NOMO-1 (cell line): ENCODE results near the gene ARMC12.

Source experiments
- DNase-seq, 2 experiments: peaks; one replicate each; lab custom pipeline; 2025; ENCODE audit not compliant: unreplicated experiment in 2 of 2; lab: John Stamatoyannopoulos, UW

ARMC12 gene

GRCh38 chr6:35774116-35774794 lies 37.4 kb downstream of the ARMC12 start:
- DNase-seq: no peak

- DNase-seq: no peak
Observed at GRCh38 chr6:35775031-35775430, 38.2 kb downstream of the ARMC12 start.

GRCh38 chr6:35776364-35777215 lies 39.8 kb downstream of the ARMC12 start, which contains the start of gene CLPSL2:
Gene CLPSL2, plus strand, starts transcription at chr6:35776598. Its CDS starts 21 bp downstream, at chr6:35776619.
- DNase-seq: peak; percentile 17

- DNase-seq: no peak
Observed at GRCh38 chr6:35777356-35778102, 40.7 kb downstream of the ARMC12 start.

GRCh38 chr6:35778437-35778836 lies 41.6 kb downstream of the ARMC12 start:
- no peak for DNase-seq

GRCh38 chr6:35780719-35781118 lies 43.9 kb downstream of the ARMC12 start, which contains the start of gene CLPSL1:
Gene CLPSL1, plus strand, starts transcription at chr6:35781019. Its CDS starts 92 bp downstream, at chr6:35781111.
- no peak for DNase-seq

- DNase-seq: no peak
Observed at GRCh38 chr6:35781290-35781689, 44.5 kb downstream of the ARMC12 start.

GRCh38 chr6:35782424-35782823 lies 45.6 kb downstream of the ARMC12 start:
- DNase-seq: no peak

GRCh38 chr6:35784200-35784599 lies 47.4 kb downstream of the ARMC12 start:
- no peak for DNase-seq

- DNase-seq: no peak
Observed at GRCh38 chr6:35786272-35786671, 49.4 kb downstream of the ARMC12 start.

GRCh38 chr6:35786810-35787209 lies 50.0 kb downstream of the ARMC12 start:
- no peak for DNase-seq

- DNase-seq: no peak
Observed at GRCh38 chr6:35787266-35788218, 50.7 kb downstream of the ARMC12 start.

- no peak for DNase-seq
Observed at GRCh38 chr6:35788423-35788982, 51.7 kb downstream of the ARMC12 start.

- DNase-seq: no peak
Observed at GRCh38 chr6:35790683-35791082, 53.9 kb downstream of the ARMC12 start.

- no peak for DNase-seq
Observed at GRCh38 chr6:35794536-35795452, 58.0 kb downstream of the ARMC12 start.

- no peak for DNase-seq
Observed at GRCh38 chr6:35795453-35796071, 58.7 kb downstream of the ARMC12 start.

GRCh38 chr6:35796236-35796635 lies 59.4 kb downstream of the ARMC12 start:
- no peak for DNase-seq

GRCh38 chr6:35797837-35798526 lies 61.1 kb downstream of the ARMC12 start:
- DNase-seq: no peak
